M059J (cell line): Measurements from ENCODE around the gene TNNT1. TPM values are rescaled to one million over a fixed set of nuclear protein-coding genes. Genes with fewer than 3 reads are reported as not detected.
"Not testable (repeated sequence)": the region's sequence is repeated elsewhere in the genome, so short reads cannot be mapped to it uniquely, and the experiment has no call there.

ENCODE experiments used
- DNase-seq: peaks from one replicate; pipeline ENCODE4 v3.0.0-alpha.2; 2012; ENCODE audit warnings: low read depth
- total RNA-seq: library from RNA; depleted of rRNA; stranded (reverse); fragments of >200 nt; shearing (Covaris generic); gene quantifications from 2 replicates; pipeline ENCODE4 v1.2.3, GENCODE V29; 2014

Gene TNNT1
- total RNA-seq, 1 experiment from 2014 or later: 25.5 TPM

- no peak for DNase-seq
Observed at GRCh38 chr19:55109527-55110291, 39.3 kb downstream of the TNNT1 start.

- DNase-seq: not testable (repeated sequence)
Observed at GRCh38 chr19:55107252-55107651, 41.8 kb downstream of the TNNT1 start.

- no peak for DNase-seq
Observed at GRCh38 chr19:55106591-55106990, 42.4 kb downstream of the TNNT1 start.

GRCh38 chr19:55105237-55105636 lies 43.8 kb downstream of the TNNT1 start:
- DNase-seq: no peak

GRCh38 chr19:55103190-55103589 lies 45.8 kb downstream of the TNNT1 start:
- no peak for DNase-seq

GRCh38 chr19:55101261-55101660 lies 47.7 kb downstream of the TNNT1 start:
- DNase-seq: no peak

- DNase-seq: no peak
Observed at GRCh38 chr19:55099557-55100506, 49.2 kb downstream of the TNNT1 start.

- DNase-seq: no peak
Observed at GRCh38 chr19:55098716-55099556, 50.1 kb downstream of the TNNT1 start.

- no peak for DNase-seq
Observed at GRCh38 chr19:55097864-55098715, 50.9 kb downstream of the TNNT1 start.

- no peak for DNase-seq
Observed at GRCh38 chr19:55096061-55096701, 52.8 kb downstream of the TNNT1 start.

- no peak for DNase-seq
Observed at GRCh38 chr19:55095260-55096060, 53.5 kb downstream of the TNNT1 start.

GRCh38 chr19:55094456-55095259 lies 54.3 kb downstream of the TNNT1 start:
- no peak for DNase-seq

- DNase-seq: no peak
Observed at GRCh38 chr19:55092423-55093318, 56.3 kb downstream of the TNNT1 start.

- no peak for DNase-seq
Observed at GRCh38 chr19:55091955-55092354, 57.1 kb downstream of the TNNT1 start.

- DNase-seq: no peak
Observed at GRCh38 chr19:55091126-55091910, 57.7 kb downstream of the TNNT1 start.

GRCh38 chr19:55090564-55090963 lies 58.4 kb downstream of the TNNT1 start:
- no peak for DNase-seq
